HPDE6-E6E7 (cell line): ENCODE results near the gene PGLYRP2.

Source experiments
- DNase-seq: peaks from one replicate; pipeline ENCODE4 v3.0.0; 2011; ENCODE audit warnings: missing footprints; ENCODE audit errors: extremely low spot score

Gene PGLYRP2

GRCh38 chr19:15439078-15439799 is 40.1 kb downstream of the PGLYRP2 start:
- DNase-seq = no peak

DNA sequence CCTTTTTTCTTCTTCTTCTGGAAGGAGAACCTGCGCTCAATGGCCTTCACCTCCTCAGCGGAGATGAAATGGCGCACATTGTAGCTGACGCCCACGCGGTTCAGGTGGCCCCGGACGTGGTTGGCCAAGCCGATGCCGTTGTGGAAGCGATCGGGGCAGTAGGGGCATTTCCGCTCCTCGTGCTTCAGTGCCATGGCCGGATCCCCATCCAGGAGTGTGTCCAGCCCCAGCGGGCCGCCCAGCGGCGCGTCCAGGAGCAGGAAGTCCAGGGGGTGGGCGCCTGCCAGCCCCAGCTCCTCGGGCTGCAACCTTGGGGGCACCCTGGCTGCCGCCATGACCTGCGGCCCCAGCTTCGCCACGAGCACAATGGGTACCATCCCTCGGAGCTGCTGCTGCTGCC is 40.7 kb downstream of the PGLYRP2 start:
- no peak for DNase-seq

GRCh38 chr19:15438124-15438496 is 41.2 kb downstream of the PGLYRP2 start:
- no peak for DNase-seq

- DNase-seq = no peak
Measured at GRCh38 chr19:15437355-15438123, 41.8 kb downstream of the PGLYRP2 start.

- DNase-seq = no peak
Measured at GRCh38 chr19:15436826-15437110, 42.5 kb downstream of the PGLYRP2 start.

GRCh38 chr19:15436012-15436825 is 43.1 kb downstream of the PGLYRP2 start:
- no peak for DNase-seq

DNA sequence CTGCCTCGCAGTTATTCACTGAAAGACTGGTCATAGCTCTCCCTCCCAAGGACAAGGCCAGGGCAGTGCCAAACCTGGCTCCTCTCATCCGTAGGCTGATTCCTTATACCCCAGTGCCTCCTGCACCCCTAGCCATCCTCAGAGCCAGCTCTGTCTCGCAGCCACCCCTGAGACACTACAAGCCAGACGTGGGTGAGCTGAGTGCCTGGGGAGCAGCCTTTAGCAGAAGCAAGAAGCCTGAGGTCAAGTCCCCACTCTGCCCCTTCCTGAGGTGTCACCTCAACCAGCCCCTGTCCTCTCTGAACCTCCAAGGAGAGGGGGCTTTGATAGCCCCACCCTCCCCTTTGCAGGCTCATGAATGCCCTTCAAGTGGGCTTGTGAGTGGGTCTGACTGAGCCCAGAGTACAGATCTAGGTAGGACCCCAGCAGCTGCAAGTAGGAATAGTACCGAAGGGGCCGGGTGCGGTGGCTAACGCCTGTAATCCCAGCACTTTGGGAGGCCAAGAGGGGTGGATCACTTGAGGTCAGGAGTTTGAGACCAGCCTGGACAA is 45.7 kb downstream of the PGLYRP2 start:
- no peak for DNase-seq

- DNase-seq = peak; percentile 93
Measured at GRCh38 chr19:15432629-15433518, 46.4 kb downstream of the PGLYRP2 start.

DNA sequence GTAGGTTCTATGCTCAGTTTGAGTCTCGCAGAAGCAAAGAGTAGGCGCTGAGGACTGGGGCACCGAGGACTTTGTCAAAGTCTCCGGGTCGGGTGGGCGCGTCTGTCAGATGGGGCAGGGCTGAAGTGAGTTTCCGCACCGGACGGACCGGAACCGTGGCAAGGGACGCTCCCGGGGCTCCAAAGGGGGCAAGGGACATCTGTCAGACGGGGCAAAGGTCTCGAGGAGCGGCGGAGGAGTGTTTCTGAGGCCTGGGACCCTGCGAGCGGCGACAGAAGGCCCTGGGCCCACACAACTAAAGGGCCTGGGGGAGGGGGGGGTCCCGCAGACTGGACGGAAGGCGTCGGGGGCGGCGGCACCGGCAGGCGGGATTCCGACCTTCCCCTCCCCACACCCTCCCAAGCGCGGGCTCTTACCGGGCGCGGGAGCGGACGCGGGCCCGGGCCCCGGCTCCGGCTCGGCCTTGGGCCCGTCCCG is 47.2 kb downstream of the PGLYRP2 start:
- no peak for DNase-seq

DNA sequence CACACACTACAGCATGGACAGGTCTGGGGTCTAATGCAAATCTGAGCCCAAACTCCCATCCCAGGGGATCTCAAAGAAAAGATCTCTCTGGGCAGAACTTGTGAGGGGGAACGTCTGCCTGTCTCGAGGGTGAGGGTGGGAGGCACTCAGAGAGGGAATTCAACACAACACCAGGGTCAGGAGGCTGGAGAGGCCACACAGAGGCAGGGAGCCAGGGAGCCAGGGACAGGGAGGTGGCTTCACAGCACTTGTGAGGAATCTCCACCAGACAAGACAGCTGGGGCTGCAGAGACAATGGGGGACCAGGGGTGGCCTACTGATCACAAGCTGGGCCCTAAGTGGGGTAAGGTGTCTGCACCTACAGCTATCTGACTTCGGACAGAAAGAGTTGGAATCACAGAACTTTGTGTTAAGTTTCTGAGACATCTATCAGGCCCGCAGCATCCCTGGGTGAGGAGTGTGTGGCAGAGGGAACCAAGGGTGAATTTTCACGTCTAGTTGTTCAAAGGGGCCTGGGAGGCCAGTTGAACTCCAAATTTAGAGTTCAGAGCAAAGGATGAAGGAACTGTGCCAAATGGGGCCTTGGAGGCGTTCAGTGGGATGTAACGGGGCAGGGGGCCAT is 47.8 kb downstream of the PGLYRP2 start:
- no peak for DNase-seq

DNA sequence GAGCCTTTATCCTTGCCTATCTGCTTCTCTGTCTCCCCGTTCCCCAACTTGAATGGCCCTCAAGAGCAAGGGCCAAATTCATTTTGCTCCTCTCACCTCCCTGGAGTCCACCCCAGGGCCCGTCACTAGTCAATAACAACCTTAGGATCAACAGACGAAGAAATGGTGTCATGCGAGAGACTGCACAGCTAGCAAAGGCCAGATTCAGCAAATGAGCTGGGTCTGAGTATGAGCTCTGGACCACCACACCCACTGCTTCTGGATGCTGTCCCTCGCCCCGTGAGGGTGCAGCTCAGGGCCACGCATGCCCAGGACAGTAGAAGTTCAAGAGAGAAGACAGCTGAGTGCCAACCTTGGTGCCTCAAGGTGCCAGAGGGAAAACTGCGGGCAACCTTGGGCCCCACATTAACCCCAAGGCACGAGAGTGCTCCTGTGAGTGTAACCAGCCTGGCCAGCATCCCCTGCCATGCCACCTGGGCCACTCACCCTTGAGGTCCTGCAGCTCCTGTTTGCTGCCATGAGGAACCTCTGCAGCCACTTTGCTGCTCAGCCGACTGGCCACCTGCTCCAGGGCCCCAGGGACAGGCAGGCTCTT is 48.7 kb downstream of the PGLYRP2 start:
- DNase-seq = no peak

DNA sequence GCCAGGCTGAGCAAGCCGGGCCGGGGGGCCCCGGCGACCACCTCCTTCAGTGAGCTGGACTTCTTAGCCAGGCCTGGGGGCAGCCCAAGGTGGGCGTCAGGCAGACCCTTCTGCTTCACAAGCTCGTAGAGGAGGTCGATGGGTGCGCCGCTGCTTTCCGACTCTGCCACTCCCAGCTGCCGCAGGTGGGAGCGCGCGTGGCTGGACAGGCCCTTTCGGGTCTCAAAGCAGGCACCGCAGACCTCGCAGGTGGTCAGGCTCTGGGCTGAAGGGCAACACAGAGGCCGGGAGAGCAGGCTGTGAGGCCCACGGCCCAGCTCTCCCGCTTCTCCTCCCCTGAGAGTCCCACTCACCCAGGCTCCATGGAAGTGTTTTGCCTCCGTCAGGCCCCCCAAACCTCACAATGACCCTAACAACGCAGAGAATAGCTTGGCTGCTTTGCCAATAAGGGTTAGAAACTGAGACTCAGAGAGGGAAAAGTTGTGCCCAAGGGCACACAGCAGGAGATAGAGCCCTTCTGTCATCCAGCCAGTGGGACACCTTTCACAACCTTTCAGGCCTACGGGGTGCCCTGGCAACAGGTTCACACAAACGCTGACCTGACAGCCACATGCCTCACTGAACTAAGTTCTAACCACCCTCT is 49.4 kb downstream of the PGLYRP2 start:
- DNase-seq = no peak

- no peak for DNase-seq
Measured at GRCh38 chr19:15428956-15429824, 50.1 kb downstream of the PGLYRP2 start.

GRCh38 chr19:15427991-15428471 is 51.3 kb downstream of the PGLYRP2 start:
- no peak for DNase-seq

GRCh38 chr19:15427350-15427700 is 52.0 kb downstream of the PGLYRP2 start:
- DNase-seq = no peak

DNA sequence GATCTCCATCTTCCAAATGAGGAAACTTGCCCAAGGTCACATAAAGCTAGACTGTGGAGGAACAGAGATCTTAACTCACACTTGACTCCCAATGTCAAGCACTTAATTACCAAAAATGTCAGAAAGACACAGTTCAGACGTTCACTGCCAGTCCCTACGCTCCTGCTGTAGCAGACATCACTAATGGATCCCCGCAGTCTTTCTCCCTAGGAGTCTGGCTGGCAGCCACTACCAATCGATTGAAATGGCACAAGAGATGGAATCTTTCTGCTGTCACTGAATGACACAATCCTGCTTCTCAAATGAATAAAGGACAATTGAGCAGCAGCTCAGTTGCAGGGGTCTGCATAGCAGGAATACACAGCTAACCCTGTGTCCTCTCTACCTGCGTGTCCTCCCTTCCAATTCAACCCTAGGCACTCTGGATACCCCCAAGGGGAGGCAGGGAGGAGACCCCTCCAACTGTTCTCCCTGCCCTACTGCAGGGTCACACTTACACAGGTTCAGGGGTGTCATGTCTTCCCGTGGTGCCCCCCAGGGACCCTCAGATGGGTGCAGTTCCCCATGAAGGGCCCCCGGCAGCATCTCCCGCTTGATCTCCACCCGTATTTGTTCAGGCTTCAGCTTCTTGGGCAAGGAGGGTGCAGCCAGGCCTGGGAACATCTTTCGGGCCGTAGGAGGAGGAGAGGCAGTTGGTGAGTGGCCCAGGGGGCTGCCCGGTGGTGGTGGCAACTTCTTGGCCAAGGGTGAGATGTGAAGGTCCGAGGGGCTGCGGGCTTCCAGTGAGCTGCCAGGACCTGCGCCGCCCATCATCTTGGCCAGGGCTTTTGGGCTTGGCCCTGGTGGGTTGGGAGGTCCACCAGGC is 52.6 kb downstream of the PGLYRP2 start:
- no peak for DNase-seq

DNA sequence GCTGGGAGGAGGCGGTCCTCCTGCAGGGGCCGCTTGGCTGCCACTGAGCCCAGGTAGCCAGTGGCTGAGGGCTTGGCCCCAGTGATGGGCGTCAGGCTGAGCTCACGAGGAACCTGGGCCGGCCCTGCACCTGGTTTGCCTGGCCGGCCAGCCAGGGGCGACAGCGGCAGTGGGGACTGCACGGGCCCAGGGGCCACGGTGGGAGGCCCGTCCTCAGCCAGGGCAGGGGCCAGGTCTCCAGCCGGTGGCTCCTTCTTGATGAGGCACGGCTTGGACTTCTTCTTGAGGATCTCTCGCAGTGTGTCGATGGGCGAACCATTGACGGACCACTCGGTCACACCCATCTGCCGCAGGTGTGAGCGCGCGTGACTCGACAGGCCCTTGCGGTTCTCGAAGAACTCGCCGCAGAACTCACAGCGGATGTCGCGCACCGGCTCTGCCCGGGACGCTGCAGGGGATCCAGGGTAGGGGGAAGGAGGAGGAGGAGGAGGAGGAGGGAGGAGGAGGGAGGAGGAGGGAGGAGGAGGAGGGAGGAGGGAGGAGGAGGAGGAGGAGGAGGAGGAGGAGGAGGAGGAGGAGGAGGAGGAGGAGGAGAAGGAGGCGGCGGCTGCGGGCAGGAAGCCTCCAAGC is 53.9 kb downstream of the PGLYRP2 start:
- no peak for DNase-seq
